ENCODE results near the gene HDGF. TPM values are rescaled to one million over a fixed set of nuclear protein-coding genes. Genes with fewer than 3 reads are reported as not detected.

The HDGF gene
- total RNA-seq, 1 donor from 2014 or later, result 296 TPM

DNA sequence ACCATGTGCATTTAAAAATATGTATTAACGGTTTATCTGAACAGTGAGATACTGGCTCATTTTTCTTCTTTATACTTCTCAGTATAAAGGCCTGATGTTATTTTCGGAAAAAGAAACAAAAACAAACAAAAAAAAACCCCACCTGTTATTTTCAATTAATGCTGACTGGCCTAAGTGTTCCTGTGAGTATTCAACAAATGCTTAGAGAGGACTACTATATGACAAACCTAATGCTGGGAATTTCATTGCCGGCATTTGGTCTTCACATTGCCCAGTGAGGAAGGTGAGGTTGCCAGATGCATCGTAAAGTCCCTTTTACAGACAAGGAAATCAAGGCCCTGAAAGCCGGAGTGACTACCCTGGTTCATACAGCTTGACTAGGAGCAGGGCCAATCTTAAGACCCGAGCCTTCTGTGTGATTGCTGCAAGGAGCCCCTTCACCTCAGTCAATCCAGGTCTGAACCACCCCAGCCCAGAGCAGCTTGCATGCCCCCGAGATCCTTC lies 11.2 kb downstream of the HDGF start:
- peaks cover 5% of the 10 kb centered on the region for H3K36me3 ChIP-seq (ENCODE audit: control insufficient read depth, insufficient read depth, low read length)
- TF ChIP-seq, protein P1, sequence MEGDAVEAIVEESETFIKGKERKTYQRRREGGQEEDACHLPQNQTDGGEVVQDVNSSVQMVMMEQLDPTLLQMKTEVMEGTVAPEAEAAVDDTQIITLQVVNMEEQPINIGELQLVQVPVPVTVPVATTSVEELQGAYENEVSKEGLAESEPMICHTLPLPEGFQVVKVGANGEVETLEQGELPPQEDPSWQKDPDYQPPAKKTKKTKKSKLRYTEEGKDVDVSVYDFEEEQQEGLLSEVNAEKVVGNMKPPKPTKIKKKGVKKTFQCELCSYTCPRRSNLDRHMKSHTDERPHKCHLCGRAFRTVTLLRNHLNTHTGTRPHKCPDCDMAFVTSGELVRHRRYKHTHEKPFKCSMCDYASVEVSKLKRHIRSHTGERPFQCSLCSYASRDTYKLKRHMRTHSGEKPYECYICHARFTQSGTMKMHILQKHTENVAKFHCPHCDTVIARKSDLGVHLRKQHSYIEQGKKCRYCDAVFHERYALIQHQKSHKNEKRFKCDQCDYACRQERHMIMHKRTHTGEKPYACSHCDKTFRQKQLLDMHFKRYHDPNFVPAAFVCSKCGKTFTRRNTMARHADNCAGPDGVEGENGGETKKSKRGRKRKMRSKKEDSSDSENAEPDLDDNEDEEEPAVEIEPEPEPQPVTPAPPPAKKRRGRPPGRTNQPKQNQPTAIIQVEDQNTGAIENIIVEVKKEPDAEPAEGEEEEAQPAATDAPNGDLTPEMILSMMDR (IDR thresholded peaks at IDR 0.05; ENCODE audit: insufficient read depth, low read length, poor library complexity, severe bottlenecking), result no peak
- peak overlapping the region; percentile 58 for H3K4me3 ChIP-seq (ENCODE audit: low read depth, low read length)
- no peak for DNase-seq (ENCODE audit: low read depth)
- no peaks in the 10 kb centered on the region for H3K27me3 ChIP-seq (ENCODE audit: control insufficient read depth, insufficient read depth, low read length)

DNA sequence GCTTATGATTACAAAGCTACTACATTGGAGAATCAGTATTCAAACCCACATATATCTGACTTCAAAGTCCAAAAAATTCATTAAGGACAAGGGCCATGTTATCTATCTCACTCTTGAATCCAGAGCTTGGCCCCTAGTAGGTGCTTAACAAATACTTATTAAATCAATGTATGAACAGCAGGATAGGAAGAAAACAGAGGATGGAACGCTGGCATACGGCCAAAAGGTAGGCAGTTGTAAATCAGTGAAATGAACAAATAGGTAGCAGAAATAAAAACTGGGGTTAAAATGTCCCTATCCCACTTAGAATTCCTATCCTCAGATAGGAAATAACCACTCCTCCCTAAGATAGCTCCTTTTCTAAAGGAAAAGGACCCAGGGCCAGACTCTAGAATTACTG lies 12.6 kb downstream of the HDGF start:
- no peak for DNase-seq (ENCODE audit: low read depth)
- TF ChIP-seq, protein P1 (IDR thresholded peaks at IDR 0.05; ENCODE audit: insufficient read depth, low read length, poor library complexity, severe bottlenecking), result no peak
- Histone ChIP-seq H3K4me3 (ENCODE audit: low read depth, low read length) (no peak overlapping the region), H3K27me3 (ENCODE audit: control insufficient read depth, insufficient read depth, low read length) (no peaks in the 10 kb centered on the region), H3K36me3 (ENCODE audit: control insufficient read depth, insufficient read depth, low read length) (peaks cover 4% of the 10 kb centered on the region)

DNA sequence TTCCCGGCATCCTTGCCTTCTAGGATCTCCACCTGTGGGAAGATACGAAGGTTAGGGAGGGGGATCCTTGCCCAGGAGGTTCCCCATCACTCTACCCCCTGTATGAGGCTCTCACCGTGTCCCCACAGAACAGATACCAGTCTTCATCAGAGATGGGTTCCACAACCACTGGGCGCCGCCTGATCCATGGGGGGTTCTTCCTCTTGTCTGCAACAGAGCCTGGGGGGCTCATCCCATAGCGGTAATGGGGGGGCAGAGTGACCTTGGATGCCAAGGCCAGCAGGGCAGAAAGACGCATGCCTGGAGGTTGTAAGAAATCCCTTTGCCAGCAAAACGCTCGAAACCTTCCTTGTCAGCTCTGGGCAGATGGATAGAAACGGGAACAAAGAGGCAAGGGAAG lies 13.1 kb downstream of the HDGF start:
- no peaks in the 10 kb centered on the region for H3K27me3 ChIP-seq (ENCODE audit: control insufficient read depth, insufficient read depth, low read length)
- peaks cover 3% of the 10 kb centered on the region for H3K36me3 ChIP-seq (ENCODE audit: control insufficient read depth, insufficient read depth, low read length)
- H3K4me3 ChIP-seq (ENCODE audit: low read depth, low read length), result no peak overlapping the region
- TF ChIP-seq, protein P1 (IDR thresholded peaks at IDR 0.05; ENCODE audit: insufficient read depth, low read length, poor library complexity, severe bottlenecking), result no peak
- DNase-seq (ENCODE audit: low read depth), result no peak

DNA sequence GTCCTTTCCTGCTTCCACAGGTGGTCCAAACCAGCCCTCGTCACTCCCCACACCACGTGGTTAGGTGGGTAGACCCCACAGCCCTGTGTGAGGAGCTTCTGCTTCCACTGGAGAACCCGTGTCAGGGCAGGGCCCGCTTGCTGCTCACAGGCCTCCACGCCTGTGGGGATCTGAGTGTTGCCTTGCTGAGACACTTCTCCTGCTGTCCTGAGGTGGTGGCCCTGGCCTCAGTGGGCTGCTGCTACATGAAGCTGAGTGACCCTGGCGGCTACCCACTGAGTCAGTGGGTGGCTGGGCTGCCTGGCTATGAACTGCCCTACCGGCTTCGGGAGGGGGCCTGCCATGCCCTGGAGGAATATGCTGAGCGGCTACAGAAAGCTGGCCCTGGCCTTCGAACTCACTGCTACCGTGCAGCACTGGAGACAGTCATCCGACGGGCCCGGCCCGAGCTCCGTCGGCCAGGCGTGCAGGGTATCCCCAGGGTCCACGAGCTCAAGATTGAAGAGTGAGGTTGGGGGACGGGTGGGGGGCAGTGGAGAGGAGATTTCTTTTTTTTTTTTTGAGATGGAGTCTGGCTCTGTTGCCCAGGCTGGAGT lies 17.4 kb downstream of the HDGF start:
- TF ChIP-seq, protein P1 (IDR thresholded peaks at IDR 0.05; ENCODE audit: insufficient read depth, low read length, poor library complexity, severe bottlenecking), result no peak
- Histone ChIP-seq H3K27me3 (ENCODE audit: control insufficient read depth, insufficient read depth, low read length) (no peaks in the 10 kb centered on the region), H3K4me3 (ENCODE audit: low read depth, low read length) (no peak overlapping the region), H3K36me3 (ENCODE audit: control insufficient read depth, insufficient read depth, low read length) (peaks cover 2% of the 10 kb centered on the region)
- DNase-seq (ENCODE audit: low read depth), result no peak

DNA sequence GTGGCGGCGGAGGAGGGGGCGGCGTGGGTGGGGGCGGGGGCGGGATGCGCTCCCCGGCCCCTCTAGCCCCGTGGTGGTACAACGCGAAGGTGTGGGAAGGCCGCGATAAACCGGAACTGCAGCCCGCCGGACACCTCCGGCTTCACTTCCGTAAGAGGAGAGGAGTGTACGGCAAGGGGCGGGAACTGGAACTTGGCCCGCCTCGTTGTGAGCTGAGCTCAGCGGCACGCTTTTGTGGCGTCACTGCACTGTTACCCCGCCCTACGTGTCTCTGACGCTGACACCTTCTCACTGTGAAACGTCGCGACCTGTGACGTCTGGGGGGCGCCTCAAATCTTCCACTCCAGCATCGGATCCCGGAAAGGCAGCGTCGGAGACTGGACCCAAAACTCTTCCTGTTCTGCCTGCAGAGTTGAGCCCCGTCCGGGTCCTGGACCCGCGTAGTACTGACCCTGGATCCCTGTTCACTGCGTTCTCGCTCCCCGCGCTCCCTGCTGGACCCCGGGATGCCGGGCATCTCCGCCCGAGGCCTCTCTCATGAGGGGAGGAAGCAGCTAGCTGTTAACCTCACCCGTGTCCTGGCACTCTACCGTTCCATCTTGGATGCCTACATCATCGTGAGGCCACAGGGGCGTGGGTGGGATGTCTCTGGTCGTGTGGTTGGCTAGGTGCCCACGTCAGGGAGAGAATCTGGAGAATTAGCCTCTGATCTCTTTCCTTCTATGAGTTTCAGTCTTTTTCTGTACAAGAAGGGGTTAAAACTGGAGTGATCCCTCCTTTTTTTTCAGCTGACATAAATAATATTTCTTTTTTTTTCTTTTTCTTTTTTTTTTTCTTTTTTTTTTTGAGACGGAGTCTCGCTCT lies 22.6 kb downstream of the HDGF start, which contains the start of gene ISG20L2:
Gene ISG20L2 (minus strand): TSS at position 168 of the 864 bp plus-strand sequence. CDS start 1,114 bp downstream, outside the sequence.
- TF ChIP-seq, protein P1 (IDR thresholded peaks at IDR 0.05; ENCODE audit: insufficient read depth, low read length, poor library complexity, severe bottlenecking), result no peak
- H3K4me3 ChIP-seq (ENCODE audit: low read depth, low read length), result peak within 1 kb of the TSS; percentile 62
- no peaks in the 10 kb centered on the region for H3K27me3 ChIP-seq (ENCODE audit: control insufficient read depth, insufficient read depth, low read length)
- no peaks in the 10 kb centered on the region for H3K36me3 ChIP-seq (ENCODE audit: control insufficient read depth, insufficient read depth, low read length)
- DNase-seq (ENCODE audit: low read depth), result peak; percentile 92
